Osteoblast (primary cell): Measurements from ENCODE around the gene ATXN7L3. TPM values are rescaled to one million over a fixed set of nuclear protein-coding genes. Genes with fewer than 3 reads are reported as not detected.
A peak's percentile ranks its signal among the peaks of the same experiment; 100 is the strongest.

Experiments used
- DNase-seq: peaks from one replicate; pipeline ENCODE4 v3.0.0; 2011; ENCODE audit warnings: low spot score, mixed read lengths; ENCODE audit not compliant: insufficient read length; ENCODE audit errors: missing footprints
- H2AFZ ChIP-seq: 2 replicates; pipeline ENCODE4 v1.6.0; 2011; ENCODE audit warnings: mild to moderate bottlenecking, low read length
- H3K27ac ChIP-seq: 2 replicates; pipeline ENCODE4 v1.5.1; 2011; ENCODE audit warnings: mild to moderate bottlenecking, low read depth, low read length, moderate library complexity
- H3K27me3 ChIP-seq: 2 replicates; pipeline ENCODE4 v1.6.0; 2012; ENCODE audit warnings: mild to moderate bottlenecking, control low read depth, inconsistent platforms, low read length, moderate library complexity; ENCODE audit not compliant: insufficient read depth
- H3K36me3 ChIP-seq: 2 replicates; pipeline ENCODE4 v1.5.1; 2011; ENCODE audit warnings: mild to moderate bottlenecking, low read length, control low read depth, moderate library complexity; ENCODE audit not compliant: insufficient read depth
- H3K4me1 ChIP-seq: 2 replicates; pipeline ENCODE4 v1.5.1; 2011; ENCODE audit warnings: mild to moderate bottlenecking, low read length, control low read depth, moderate library complexity; ENCODE audit not compliant: insufficient read depth
- H3K4me2 ChIP-seq: 2 replicates; pipeline ENCODE4 v1.6.0; 2011; ENCODE audit warnings: mild to moderate bottlenecking, low read length; ENCODE audit not compliant: insufficient read depth
- H3K4me3 ChIP-seq: fragments of 200-600 bp; sonication (generic); 3 replicates; pipeline ENCODE4 v1.5.1; 2012; ENCODE audit warnings: mild to moderate bottlenecking, low read length, inconsistent platforms; ENCODE audit not compliant: insufficient read depth
- H3K79me2 ChIP-seq: 2 replicates; pipeline ENCODE4 v1.6.0; 2012; ENCODE audit warnings: mild to moderate bottlenecking, low read length, control low read depth, inconsistent platforms; ENCODE audit not compliant: insufficient read depth
- H3K9me3 ChIP-seq: 2 replicates; pipeline ENCODE4 v1.5.1; 2011; ENCODE audit warnings: low read depth, low read length, control low read depth
- H4K20me1 ChIP-seq: 2 replicates; pipeline ENCODE4 v1.6.0; 2012; ENCODE audit warnings: mild to moderate bottlenecking, low read length, control low read depth; ENCODE audit not compliant: insufficient read depth
- CTCF ChIP-seq: IDR thresholded peaks from 2 replicates; pipeline ENCODE4 v1.5.1; 2011; ENCODE audit warnings: mild to moderate bottlenecking, low read depth, low read length, moderate library complexity; ENCODE audit errors: extremely low read depth
- total RNA-seq: library from RNA; depleted of rRNA; stranded (reverse); fragments of >200 nt; gene quantifications from 2 replicates; pipeline ENCODE4 v1.2.3, GENCODE V29; 2012

ATXN7L3 gene
- total RNA-seq, 1 donor = 38.4 TPM

- H3K27ac ChIP-seq = peak overlapping the region; percentile 17
- H3K79me2 ChIP-seq = peaks cover 30% of the 10 kb centered on the region
- peaks cover 3% of the 10 kb centered on the region for H4K20me1 ChIP-seq
- H2AFZ ChIP-seq = no peak overlapping the region
- DNase-seq = no peak
- no peak for TF ChIP-seq CTCF
- H3K36me3 ChIP-seq = peaks cover 31% of the 10 kb centered on the region
- H3K27me3 ChIP-seq = no peaks in the 10 kb centered on the region
- no peak overlapping the region for H3K4me3 ChIP-seq
- H3K9me3 ChIP-seq = no peaks in the 10 kb centered on the region
- H3K4me2 ChIP-seq = no peak overlapping the region
- H3K4me1 ChIP-seq = peaks cover 14% of the 10 kb centered on the region
Measured at GRCh38 chr17:44197107-44197506, 2.6 kb downstream of the ATXN7L3 start.

GRCh38 chr17:44193326-44194084 is 6.2 kb downstream of the ATXN7L3 start:
- H2AFZ ChIP-seq = no peak overlapping the region

DNA sequence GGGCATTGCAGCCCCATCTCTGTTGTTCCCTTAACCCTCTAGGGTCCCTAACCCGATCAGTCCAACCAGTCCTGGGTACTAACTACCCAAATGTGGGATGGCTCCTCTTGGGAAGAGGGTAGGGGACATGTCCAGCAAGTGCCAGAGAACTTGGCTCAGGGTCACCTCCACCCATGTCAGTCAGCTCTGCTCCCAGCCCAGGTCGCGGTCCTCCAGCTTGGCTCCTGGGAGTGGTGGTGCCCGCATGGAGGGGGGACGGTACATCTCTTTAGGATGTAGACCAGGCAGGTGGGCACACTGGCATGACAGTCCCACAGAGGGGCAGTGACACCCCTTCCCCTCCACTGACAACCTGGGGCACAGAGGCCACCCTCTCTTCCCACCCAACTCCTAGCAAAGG is 6.9 kb downstream of the ATXN7L3 start:
- Histone ChIP-seq H3K4me2 (no peak overlapping the region), H3K4me1 (peaks cover 6% of the 10 kb centered on the region), H3K27me3 (no peaks in the 10 kb centered on the region), H2AFZ (no peak overlapping the region), H3K9me3 (no peaks in the 10 kb centered on the region), H3K27ac (no peak overlapping the region), H3K36me3 (peaks cover 45% of the 10 kb centered on the region), H3K4me3 (no peak overlapping the region), H3K79me2 (peaks cover 33% of the 10 kb centered on the region), H4K20me1 (peaks cover 6% of the 10 kb centered on the region)
- no peak for TF ChIP-seq CTCF
- no peak for DNase-seq

More at GRCh38 chr17:44193326-44194084, 6.2 kb downstream of the ATXN7L3 start:
- Histone ChIP-seq H3K36me3 (peaks cover 45% of the 10 kb centered on the region), H3K4me1 (peaks cover 5% of the 10 kb centered on the region), H3K9me3 (no peaks in the 10 kb centered on the region), H3K4me3 (no peak overlapping the region), H3K27ac (no peak overlapping the region), H3K79me2 (peaks cover 33% of the 10 kb centered on the region), H3K27me3 (no peaks in the 10 kb centered on the region), H4K20me1 (peaks cover 4% of the 10 kb centered on the region), H3K4me2 (no peak overlapping the region)
- TF ChIP-seq CTCF = no peak
- DNase-seq = no peak

DNA sequence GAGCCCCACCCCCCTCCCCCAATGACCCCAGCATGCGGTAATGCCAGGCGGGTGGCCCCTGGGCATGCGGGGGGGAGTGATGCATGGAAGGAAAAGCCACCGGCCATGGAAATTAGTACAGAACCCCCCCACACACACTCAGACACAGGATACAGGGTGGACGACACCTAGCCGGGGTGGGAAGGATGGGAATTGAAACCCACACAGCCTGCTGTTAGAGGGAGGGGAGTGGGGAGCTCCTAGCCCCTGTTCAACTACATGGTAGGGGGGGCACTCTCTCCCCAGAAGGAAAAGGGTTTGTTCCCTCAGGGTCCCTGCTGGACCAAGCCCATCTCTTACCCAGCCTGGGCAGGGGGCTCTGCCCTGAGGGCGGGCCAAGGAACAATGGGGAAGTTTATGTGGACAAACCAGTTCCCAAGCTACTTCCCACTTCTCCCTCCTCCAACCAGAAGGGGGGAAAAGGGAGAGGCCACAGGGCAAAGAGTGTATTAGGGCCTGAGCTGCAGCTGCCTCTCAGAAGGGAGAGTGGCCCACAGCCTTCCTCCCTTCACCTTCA is 7.7 kb downstream of the ATXN7L3 start:
- Histone ChIP-seq H3K27ac (no peak overlapping the region), H3K79me2 (peaks cover 33% of the 10 kb centered on the region), H3K4me2 (no peak overlapping the region), H3K27me3 (no peaks in the 10 kb centered on the region), H3K9me3 (no peaks in the 10 kb centered on the region), H3K4me1 (peaks cover 11% of the 10 kb centered on the region), H3K36me3 (peaks cover 40% of the 10 kb centered on the region), H2AFZ (no peak overlapping the region), H3K4me3 (no peak overlapping the region), H4K20me1 (peaks cover 4% of the 10 kb centered on the region)
- DNase-seq = no peak
- TF ChIP-seq CTCF = no peak
